NCI-H1048 (cell line): ENCODE data around the gene PLSCR1.
"Not testable (repeated sequence)": the region's sequence is repeated elsewhere in the genome, so short reads cannot be mapped to it uniquely, and the experiment has no call there.

Experiments used
- DNase-seq: peaks from one replicate; lab custom pipeline; 2025; lab: John Stamatoyannopoulos, UW

The PLSCR1 gene

DNA sequence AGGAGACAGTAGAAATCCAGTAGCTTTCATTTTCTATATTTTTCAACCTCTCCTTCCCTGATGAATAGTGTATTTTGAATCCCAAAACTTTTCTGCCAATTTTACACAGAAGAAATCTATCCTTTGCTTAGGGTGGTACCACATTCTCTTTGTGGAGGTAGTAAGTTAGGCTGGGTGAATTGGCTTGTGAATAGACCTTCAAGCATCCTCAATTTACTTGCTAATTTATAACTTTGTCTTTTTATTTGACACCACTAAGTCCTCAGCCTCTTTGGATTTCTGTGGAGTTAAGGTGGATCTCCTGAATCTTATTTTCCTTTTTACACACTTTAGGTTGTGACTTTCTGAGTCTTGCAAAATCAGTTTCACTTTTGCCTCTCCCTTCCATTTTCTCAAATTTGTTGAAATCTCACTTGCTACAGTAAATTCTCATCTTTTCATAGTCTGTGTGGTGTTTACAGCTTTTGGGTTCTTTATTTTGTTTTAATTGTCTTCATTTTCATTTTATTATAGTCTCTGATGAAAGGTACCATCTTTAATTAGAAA, 5.7 kb upstream of the PLSCR1 start:
- no peak for DNase-seq

DNA sequence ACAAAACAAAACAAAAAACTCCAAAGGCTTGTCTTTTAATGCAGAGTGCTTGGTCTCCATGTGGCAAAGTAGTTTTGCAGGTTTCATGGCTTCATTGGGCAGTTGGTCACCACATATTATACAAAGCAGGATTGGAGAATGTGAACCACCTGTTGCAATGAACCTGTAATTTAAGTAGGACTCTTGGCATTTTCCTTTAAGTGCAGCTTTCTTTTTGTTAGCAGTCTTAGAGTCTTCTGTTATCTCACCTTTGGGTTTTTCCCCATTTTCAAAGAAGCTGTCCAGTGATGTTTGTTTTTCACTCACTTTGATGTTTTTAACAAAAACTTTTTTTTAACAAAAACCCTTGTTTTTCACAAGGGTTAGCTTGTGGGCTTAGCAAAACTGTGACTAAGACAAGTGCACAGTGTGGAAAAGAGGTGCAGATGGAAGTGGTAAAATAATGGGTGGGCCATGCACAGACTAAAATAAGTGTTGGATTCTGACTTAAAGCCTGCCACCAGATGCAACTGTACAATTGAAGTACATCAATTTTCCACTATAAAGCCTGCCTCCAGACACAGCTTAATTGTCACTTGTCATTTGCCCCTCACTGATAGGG, 2.9 kb upstream of the PLSCR1 start:
- DNase-seq: no peak

DNA sequence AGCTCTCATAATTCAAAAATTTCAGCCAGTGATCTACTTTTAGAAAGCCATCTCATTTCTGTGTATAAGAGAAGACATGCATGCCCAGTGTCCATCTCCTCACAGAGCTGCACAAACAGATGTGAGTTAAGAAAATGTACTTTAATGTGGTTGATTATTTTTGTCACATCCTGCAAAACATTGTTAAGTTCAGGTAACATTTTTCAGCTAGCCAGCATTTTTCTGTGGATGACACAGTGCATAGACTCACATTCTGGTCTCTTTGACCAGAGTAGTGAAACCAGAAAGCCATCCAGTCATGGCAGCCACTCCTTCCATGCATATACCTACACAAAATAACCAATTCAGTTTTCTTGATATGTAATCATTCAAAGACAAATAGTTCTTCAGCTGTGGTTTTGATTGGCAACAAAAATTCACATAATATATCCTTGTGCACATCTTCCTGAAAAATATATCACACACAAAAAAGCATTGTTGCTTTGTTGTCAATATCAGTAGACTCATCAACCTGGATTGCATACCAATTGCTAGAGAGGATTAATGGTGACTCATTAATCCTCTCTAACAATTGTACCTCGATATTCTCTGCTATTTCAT, 2.1 kb upstream of the PLSCR1 start:
- no peak for DNase-seq

DNA sequence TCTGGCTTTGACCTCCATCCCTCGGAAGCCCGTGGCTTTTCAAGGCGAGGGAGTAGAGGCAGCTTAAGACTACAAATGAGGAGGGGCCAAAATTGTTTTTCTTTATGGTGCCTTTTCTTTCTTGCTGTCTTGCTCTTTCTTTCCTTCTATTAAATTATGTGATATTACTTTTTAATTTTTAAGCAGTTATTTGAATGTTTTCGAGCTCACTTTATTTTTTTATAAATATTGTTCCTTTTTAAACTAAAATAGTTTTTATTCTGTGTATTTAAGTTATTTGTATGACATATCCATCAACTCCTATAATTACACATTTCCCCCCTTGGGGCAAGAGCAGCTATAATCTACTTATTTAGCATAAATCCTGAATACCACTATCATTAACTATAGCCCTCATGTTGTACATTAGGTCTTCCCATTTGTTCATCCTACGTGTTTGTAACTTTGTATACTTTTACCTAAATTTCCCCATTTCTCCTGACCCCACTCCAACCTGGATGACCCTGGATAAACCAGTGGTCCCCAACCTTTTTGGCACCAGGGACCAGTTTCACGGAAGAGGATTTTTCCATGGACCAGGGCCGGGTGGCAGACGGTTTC, 622 bp upstream of the PLSCR1 start:
- no peak for DNase-seq

DNA sequence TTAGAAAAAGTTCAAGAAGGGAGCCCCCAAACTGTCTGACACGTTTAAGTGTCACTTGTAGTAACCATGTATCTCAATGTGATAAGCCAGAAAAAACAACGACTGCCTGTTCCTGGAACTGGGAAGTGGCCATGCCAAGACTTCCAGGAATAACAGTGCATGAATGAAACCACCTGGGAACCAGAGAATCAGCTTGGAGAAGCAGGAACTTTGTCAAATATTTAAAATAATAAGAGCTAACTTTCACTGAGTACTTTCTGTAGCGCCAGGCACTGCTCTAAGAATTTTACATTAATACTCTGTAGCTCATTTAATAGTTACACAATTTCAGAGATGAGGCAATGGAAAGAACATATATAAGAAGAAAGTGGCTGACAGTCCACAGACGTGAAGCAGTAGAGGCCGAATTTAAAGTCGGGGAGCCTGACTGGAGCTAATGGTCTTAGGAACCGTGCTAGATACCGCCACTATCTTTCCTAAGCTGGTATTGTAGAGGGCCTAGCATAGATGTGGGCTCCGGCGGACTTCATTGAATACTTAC, 876 bp downstream of the PLSCR1 start:
- DNase-seq: no peak

DNA sequence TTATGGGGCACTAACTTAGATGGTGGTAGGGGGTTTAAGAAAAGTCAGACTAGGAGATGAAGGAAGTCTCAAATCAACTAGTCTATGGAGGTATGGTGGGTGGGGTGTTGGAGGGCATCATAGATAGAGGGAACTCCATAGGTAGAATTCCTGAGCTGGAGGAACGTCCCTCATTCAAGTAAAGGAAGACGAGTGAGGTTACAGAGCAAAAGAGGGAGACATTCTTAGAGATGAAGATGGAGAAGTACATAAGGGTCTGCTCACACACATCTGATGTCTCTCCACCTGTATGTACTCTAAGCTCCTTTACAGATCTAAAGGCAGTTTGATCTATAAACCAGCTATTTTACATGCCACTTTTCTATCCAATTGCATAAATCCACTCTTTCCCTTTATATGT, 1.4 kb downstream of the PLSCR1 start:
- no peak for DNase-seq

DNA sequence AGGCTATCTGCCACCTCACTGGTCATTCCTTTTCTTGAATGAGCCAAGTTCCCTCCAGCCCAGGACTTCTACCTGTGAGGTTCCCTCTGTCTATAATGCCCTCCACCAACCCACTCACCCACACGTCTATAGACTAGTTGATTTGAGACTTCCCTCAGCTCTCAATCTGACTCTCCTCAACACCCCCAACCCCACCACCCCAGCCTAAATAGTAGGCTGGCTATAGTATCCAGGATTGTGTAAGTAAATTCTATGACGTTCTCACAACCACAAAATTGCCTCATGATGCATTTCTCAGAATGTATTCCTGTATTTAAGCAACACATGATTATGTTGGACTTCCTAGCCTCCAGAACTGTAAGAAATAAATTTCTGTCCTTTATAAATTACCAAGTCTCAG, 2.2 kb downstream of the PLSCR1 start:
- no peak for DNase-seq

DNA sequence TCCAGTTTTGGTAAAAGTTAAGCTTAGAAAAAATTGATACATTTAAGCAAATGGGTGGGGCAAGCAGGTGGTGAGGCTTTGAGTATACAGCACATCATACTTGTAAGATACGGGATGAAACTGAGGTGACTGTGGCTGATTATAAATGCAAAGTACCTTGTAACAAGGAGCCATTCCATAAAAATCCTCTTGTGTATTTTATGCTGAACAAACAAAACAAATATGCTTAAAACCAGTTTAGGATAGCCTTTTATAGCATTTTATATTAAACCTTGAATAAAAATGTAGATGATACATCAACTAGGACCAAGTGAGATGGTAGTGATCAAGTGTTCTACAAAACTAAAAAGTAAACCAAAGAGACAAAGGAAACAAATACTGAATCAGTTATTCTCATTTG, 3.4 kb downstream of the PLSCR1 start:
- DNase-seq: no peak

DNA sequence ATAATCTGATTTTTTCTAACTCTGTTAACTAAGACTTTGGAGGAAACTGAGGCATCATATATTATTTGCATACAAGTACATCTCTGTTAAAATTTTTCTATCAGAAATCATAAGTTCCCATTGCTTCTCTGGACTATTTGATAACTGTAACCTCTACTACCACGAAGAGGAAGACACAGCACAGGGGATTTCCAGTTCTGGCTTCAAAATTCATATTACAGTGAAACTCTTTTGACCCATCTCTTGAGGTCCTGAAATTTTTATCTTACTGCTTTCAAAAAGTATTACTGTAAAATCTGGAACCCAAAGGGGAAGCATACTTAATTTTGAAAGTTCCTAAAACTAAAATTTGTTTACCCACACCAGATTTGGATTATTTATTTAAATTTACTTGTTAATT, 4.2 kb downstream of the PLSCR1 start:
- DNase-seq: no peak

DNA sequence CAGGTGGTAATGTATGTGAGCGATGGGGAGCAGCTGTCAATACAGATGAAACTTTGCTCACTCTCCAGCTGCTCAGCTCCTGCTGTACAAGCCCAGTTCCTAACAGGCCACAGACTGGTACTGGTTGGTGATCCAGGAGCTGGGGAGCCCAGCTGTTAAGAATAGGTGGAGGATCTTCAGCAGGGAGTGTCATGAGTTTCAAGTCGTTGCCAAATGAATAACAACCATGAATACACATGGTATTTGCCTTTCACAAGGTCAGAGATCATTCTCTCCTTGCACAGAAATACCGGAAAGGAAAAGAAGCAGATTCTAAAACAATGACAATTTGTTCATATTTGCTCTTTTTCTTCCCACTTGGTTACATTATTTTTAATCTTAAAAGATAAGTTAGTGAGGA, 5.1 kb downstream of the PLSCR1 start:
- no peak for DNase-seq

DNA sequence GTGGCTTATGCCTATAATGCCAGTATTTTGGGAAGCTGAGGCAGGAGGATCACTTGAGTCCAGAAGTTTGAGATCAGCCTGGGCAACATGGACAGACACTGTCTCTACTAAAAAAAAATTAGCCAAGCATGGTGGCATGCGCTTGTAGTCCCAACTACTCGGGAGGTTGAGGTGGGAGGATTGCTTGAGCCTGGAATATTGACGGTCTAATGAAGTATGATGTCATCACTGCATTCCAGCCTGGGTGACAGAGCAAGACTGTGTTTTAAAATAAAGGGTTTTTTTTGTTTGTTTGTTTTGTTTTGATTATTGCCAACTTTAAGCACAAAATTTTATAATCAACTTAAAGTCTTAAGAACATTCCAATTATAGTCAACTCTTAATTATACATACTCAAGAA, 6.8 kb downstream of the PLSCR1 start:
- no peak for DNase-seq

DNA sequence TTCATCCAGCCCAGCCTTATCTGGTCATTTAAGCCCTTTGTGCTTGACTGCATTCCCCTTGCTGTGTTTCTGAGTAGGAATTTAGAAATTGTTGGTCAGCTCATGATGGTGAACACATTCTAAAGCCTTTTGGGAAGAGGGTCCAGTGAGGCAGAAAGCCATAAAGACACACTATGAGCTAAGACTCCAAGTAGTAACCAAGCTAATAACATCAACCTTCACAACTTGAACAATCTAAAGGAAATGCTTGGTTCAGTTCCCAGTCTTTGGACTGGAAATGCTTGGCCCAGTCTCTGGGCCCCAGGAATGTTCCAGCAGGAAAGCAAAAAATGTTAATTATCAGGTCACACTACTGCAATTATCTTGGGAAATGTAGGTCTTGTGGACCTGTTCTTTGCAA, 7.7 kb downstream of the PLSCR1 start:
- DNase-seq: no peak

DNA sequence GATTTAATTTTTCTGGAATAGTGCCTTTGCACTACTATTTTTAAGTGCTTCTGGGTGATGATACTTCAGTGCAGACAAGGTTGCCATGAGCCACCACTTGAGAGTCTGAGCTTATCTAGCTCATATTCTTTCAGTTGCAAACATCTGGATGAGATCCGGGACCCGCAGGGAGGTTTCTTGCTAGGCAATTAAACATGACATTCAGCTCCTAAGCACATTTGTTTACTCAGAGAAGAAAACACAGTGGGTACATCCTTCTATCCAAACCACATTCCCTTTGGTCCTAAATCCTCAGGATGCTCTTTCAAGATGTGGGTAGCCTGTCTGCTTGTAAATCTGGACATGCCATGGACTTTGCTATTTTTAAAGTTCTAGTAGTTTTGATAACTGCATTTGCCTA, 12.0 kb downstream of the PLSCR1 start:
- no peak for DNase-seq

DNA sequence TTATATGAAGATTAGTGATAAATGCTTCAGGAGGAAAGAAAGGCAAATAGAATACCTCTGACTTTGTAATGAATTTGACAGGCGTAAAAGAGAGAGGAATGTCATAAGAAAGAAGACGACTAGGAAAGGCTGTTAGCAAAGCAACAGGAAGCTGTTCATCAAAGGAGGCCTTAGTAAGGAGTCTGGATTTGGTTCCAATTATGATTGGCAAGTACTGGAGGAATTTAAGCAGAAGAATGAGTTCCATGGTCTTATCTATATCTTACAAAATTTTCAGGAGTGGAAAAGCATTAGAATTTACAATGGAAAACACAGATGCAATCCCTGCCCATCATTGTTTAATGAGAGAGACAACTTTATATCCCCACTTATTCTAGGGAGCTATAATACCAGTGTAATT, 13.8 kb downstream of the PLSCR1 start:
- no peak for DNase-seq

DNA sequence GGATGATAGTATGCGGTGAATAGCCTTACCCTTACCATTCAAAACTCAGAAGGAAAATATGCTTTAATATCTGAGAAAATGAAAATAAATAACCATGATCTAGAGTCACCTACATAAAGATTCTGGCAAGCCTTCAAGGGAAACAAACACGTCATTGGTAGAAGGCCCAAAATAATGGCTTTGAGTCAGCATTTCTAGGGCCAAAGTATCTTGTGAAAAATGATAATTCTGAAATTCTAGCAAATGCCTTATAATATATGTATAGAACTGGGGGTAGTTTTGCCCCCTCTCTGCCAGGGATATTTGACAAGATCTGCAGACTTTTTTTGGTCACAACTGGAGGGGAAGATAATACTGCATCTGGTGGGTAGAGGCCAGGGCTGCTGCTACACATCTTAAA, 15.4 kb downstream of the PLSCR1 start:
- no peak for DNase-seq

DNA sequence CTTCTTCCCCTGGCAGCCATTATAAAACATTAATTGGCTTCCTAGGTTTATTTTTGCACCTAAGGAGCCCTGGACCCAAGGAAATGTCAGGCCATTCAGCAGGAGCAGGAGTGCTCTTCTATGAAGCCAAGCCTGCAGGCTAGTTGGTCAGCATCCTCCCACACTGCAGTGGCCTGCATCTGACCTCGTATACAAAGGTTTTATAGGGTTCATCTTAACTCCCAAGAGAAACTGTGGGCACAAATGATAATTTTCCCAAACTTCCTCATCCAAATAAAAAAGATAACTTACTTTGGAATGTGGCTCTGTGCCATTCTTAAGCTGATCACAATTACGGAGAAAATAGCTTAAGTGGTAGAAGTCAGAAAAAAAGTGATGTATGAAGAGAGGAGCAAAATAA, 19.4 kb downstream of the PLSCR1 start:
- no peak for DNase-seq

DNA sequence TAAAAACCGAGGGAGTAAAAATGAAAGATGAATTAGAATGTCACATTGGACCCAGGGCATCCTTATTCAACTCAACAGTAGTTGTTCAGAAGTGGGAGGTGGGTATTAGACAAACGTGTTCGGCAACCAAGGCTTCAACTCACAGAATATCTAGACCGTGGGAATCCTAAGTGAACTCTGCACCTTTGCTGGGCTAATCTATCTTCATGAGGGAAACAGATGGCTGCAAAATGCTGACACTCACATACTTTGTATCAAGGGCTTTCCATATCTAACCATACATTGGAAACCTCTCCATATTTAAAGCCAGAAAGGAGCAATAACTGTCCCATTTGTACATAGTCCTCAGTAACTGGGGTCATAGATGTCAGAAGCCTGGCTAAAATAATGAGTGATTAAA, 20.9 kb downstream of the PLSCR1 start:
- DNase-seq: no peak

DNA sequence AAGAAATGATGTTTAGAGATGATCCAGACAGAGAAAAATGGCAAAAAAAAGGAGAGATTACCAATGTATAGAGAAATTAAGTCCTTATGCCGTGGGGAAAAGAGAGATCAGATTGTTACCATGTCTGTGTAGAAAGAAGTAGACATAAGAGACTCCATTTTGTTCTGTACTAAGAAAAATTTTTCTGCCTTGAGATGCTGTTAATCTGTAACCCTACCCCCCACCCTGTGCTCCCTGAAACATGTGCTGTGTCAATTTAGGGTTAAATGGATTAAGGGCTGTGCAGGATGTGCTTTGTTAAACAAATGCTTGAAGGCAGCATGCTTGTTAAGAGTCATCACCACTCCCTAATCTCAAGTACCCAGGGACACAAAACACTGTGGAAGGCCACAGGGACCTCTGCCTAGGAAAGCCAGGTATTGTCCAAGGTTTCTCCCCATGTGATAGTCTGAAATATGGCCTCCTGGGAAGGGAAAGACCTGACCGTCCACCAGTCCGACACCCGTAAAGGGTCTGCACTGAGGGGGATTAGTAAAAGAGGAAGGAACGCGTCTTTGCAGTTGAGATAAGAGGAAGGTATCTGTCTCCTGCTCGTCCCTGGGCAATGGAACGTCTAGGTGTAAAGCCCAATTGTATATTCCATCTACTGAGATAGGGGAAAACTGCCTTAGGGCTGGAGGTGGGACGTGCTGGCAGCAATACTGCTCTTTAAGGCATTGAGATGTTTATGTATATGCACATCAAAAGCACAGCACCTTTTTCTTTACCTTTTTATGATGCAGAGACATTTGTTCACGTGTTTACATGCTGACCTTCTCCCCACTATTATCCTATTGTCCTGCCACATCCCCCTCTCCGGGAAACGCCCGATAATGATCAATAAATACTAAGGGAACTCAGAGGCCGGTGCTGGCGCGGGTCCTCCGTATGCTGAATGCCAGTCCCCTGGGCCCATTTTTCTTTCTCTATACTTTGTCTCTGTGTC, 21.9 kb downstream of the PLSCR1 start:
- not testable (repeated sequence) for DNase-seq

DNA sequence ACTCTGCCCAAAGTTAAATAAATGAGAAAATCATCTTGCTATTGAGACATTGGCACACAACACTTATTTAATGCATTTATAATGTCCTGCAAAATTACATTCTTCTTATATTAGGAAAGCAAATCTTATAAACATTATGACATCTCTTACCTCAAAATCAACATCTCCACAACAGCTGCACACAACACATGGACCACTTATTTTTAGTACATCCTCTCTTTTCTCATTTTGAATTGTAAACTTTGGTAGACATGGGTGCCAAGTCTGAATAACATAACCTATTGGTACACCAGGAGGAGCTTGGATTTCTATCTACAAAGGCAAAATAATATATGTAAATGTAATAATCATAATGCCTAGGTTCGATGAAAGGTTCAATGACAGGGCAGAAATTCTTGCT, 23.0 kb downstream of the PLSCR1 start:
- no peak for DNase-seq

DNA sequence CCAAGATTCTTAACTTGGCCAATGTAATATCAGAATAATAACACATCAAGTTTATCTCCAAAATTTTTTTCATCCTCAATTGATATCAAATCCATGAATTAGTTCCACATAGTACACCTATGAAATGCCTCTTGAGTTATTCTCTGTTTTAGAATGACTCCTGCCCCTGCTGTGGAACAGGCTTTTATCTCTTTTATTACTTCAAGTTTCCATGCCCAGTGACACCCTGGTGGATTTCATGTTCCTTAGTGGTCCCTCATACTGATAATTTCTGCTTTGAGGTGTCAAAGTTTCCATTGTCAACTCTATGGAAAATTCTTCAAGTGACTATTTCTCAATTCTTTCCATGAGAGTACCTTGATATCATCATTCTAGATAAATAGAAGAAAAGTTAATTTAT, 24.6 kb downstream of the PLSCR1 start:
- DNase-seq: no peak

DNA sequence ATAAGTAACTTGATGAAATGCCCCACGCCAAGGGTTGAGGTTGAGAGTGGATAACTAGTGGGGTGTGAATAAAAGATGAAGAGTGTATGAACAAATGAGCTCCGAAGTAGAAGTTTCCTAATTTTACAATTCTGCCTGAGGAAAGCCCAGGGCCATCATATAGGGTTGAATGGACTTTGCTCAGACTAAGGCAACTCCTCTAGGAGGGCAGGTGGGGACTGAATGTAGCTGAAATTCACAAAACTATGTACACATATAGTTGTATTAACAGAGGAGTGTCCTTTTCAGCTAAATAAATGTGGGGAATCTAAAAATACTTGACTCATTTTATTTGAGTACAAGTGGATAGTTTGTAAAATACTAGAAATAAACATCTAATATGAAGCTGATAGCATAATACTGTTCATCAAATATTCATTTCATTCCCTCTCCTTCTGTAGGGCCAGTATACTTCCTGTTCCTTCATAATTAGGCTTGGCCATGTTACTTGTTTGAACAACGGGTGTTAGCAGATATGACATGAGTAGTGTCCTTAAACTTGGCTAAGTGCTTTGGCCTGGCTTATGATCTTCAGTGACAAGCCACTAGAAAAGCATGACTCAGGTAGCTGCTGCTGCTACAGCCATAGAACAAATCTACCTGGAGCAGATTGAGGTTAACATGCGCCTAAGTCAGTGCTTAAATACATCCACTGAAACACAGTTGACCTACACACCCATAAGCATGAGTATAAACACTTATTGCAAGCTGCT, 26.5 kb downstream of the PLSCR1 start:
- DNase-seq: no peak
